Astrocyte (in vitro differentiated cells and primary cell): Measurements from ENCODE around the gene KCNQ1OT1.

ENCODE experiments used
- CTCF ChIP-seq: IDR thresholded peaks from 2 replicates; pipeline ENCODE4 v1.5.1; 2011; ENCODE audit warnings: low read depth, mild to moderate bottlenecking, inconsistent platforms, low read length, moderate library complexity; ENCODE audit not compliant: insufficient read depth
- EZH2 ChIP-seq: IDR thresholded peaks from 2 replicates; pipeline ENCODE4 v1.6.1; 2012; ENCODE audit warnings: mild to moderate bottlenecking, low read length, inconsistent platforms; ENCODE audit not compliant: insufficient read depth

- TF ChIP-seq CTCF (no peak), EZH2 (no peak)
These were observed 1.9 kb downstream of the KCNQ1OT1 start for GRCh38 chr11:2697866-2698265.
